Measurements from ENCODE around the gene POLR2L. TPM values are rescaled to one million over a fixed set of nuclear protein-coding genes. Genes with fewer than 3 reads are reported as not detected.

Gene POLR2L
- total RNA-seq, 1 experiment from 2014 or later: 107 TPM

DNA sequence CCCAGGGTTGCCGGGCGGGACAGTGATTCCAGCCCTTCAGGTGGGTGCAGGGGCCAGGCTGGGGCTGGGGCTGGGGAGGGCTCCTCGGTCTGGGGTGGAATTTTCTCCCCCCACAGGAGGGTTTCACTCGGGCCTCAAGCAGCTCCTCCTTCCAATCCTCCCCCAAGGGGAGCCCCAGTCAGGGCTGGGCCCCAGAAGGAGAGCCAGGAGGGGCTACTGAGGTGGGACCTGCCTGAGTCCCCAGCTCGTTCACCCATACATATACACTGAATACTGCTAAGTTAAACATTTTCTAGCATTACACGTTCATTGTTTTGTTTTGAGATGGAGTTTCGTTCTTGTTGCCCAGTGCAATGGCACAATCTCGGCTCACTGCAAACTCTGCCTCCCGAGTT lies 16.1 kb downstream of the POLR2L start:
- Mint-ChIP-seq H3K4me3 (ENCODE audit: low read depth, unreplicated experiment) (peak overlapping the region; percentile 78), H3K27ac (ENCODE audit: unreplicated experiment) (no peak overlapping the region), H3K27me3 (ENCODE audit: unreplicated experiment) (no peaks in the 10 kb centered on the region), H3K4me1 (ENCODE audit: low read depth, unreplicated experiment) (peaks cover 41% of the 10 kb centered on the region), H3K9me3 (ENCODE audit: low read depth, unreplicated experiment) (no peaks in the 10 kb centered on the region), H3K36me3 (ENCODE audit: insufficient read depth, unreplicated experiment) (peaks cover 87% of the 10 kb centered on the region)
- intact Hi-C loops (cut with micrococcal nuclease; ENCODE audit: unreplicated experiment): no loop called here
- CTCF ChIA-PET: interaction anchor here (2.0 kb wide), 1 partner anchor 9 kb away, joined by 7 read pairs; no protein-coding TSS in a partner anchor
- DNase-seq: no peak
- TF ChIP-seq, protein P1, sequence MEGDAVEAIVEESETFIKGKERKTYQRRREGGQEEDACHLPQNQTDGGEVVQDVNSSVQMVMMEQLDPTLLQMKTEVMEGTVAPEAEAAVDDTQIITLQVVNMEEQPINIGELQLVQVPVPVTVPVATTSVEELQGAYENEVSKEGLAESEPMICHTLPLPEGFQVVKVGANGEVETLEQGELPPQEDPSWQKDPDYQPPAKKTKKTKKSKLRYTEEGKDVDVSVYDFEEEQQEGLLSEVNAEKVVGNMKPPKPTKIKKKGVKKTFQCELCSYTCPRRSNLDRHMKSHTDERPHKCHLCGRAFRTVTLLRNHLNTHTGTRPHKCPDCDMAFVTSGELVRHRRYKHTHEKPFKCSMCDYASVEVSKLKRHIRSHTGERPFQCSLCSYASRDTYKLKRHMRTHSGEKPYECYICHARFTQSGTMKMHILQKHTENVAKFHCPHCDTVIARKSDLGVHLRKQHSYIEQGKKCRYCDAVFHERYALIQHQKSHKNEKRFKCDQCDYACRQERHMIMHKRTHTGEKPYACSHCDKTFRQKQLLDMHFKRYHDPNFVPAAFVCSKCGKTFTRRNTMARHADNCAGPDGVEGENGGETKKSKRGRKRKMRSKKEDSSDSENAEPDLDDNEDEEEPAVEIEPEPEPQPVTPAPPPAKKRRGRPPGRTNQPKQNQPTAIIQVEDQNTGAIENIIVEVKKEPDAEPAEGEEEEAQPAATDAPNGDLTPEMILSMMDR (IDR thresholded peaks at IDR 0.05; ENCODE audit: unreplicated experiment): no peak
- TSS peak; percentile 49 for BruUV-seq (replicated peaks)

DNA sequence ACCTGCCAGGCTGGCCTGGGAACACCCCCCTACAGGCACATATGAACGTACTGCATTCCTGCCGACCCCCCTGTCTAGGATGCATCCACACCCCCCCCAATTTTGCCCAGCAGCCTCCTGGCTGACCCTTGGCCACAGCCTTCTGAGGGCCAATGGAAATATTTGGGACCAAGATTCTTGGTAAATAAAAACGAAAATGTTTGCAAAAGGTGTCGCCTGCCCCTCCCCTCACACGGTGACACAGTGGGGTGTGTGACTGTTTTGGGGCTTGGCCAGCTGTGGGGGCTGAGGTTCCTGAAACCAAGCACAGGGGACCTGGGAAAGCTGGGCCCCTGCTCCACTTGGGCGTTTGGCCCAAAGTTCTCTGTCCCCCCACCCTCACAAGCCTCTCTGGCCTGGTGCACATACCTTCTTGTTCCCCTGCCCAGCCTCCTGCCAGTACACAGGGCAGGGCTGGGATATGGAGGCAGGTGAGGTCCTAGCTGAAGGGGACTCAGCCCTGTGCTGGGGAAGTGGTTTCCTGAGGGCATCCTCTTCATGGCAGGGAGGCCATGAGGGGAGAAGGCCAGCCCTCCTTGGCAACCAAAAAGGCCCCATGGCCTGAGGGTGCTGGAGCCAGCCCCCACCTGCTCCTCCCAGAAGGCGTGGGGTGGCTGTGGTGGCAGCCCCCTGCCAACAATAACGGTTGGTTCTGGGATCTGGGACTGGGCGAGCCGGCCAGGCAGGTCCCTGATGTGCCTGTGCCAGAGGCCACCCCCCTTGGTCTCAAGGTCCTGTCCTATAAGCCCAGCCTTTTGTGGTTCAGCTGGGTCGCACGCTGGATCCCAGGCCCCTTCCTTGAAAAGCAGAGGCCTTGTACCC lies 16.7 kb downstream of the POLR2L start:
- intact Hi-C loops (cut with micrococcal nuclease; ENCODE audit: unreplicated experiment): no loop called here
- DNase-seq: no peak
- no peak overlapping the region for H3K4me3 Mint-ChIP-seq (ENCODE audit: low read depth, unreplicated experiment)
- peaks cover 39% of the 10 kb centered on the region for H3K4me1 Mint-ChIP-seq (ENCODE audit: low read depth, unreplicated experiment)
- H3K36me3 Mint-ChIP-seq (ENCODE audit: insufficient read depth, unreplicated experiment): peaks cover 89% of the 10 kb centered on the region
- no peaks in the 10 kb centered on the region for H3K9me3 Mint-ChIP-seq (ENCODE audit: low read depth, unreplicated experiment)
- peak overlapping the region; percentile 13 for H3K27ac Mint-ChIP-seq (ENCODE audit: unreplicated experiment)
- H3K27me3 Mint-ChIP-seq (ENCODE audit: unreplicated experiment): no peaks in the 10 kb centered on the region
- TF ChIP-seq, protein P1 (IDR thresholded peaks at IDR 0.05; ENCODE audit: unreplicated experiment): no peak
- BruUV-seq (replicated peaks): no TSS peak
- CTCF ChIA-PET: interaction anchor here (2.0 kb wide), 1 partner anchor 9 kb away, joined by 7 read pairs; no protein-coding TSS in a partner anchor

DNA sequence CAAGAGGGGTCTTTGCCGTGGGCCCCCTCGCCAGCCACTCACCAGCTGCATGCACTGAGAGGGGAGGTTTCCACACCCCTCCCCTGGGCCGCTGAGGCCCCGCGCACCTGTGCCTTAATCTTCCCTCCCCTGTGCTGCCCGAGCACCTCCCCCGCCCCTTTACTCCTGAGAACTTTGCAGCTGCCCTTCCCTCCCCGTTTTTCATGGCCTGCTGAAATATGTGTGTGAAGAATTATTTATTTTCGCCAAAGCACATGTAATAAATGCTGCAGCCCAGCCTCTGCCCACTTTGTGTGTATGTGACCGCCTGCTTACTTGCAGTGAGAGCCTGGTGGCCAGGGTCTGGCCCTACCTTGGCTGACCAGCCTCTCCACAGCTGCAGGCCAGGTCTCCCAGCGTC lies 17.4 kb downstream of the POLR2L start:
- peaks cover 39% of the 10 kb centered on the region for H3K4me1 Mint-ChIP-seq (ENCODE audit: low read depth, unreplicated experiment)
- CTCF ChIA-PET: interaction anchor here (2.0 kb wide), 1 partner anchor 10 kb away, joined by 7 read pairs; no protein-coding TSS in a partner anchor
- peak overlapping the region; percentile 13 for H3K27ac Mint-ChIP-seq (ENCODE audit: unreplicated experiment)
- no peaks in the 10 kb centered on the region for H3K27me3 Mint-ChIP-seq (ENCODE audit: unreplicated experiment)
- TF ChIP-seq, protein P1 (IDR thresholded peaks at IDR 0.05; ENCODE audit: unreplicated experiment): no peak
- no peak overlapping the region for H3K4me3 Mint-ChIP-seq (ENCODE audit: low read depth, unreplicated experiment)
- intact Hi-C loops (cut with micrococcal nuclease; ENCODE audit: unreplicated experiment): no loop called here
- H3K36me3 Mint-ChIP-seq (ENCODE audit: insufficient read depth, unreplicated experiment): peaks cover 89% of the 10 kb centered on the region
- H3K9me3 Mint-ChIP-seq (ENCODE audit: low read depth, unreplicated experiment): no peaks in the 10 kb centered on the region
- no TSS peak for BruUV-seq (replicated peaks)
- no peak for DNase-seq

GRCh38 chr11:824292-824880 lies 17.9 kb downstream of the POLR2L start:
- intact Hi-C loops (cut with micrococcal nuclease; ENCODE audit: unreplicated experiment): no loop called here
- H3K27me3 Mint-ChIP-seq (ENCODE audit: unreplicated experiment): no peaks in the 10 kb centered on the region
- H3K9me3 Mint-ChIP-seq (ENCODE audit: low read depth, unreplicated experiment): no peaks in the 10 kb centered on the region
- no peak for DNase-seq
- CTCF ChIA-PET: interaction anchor here (0.6 to 2.0 kb wide), 2 partner anchors 10 to 14 kb away, joined by 6 to 7 read pairs; no protein-coding TSS in a partner anchor
- H3K4me3 Mint-ChIP-seq (ENCODE audit: low read depth, unreplicated experiment): no peak overlapping the region
- TF ChIP-seq, protein P1 (IDR thresholded peaks at IDR 0.05; ENCODE audit: unreplicated experiment): no peak
- peaks cover 37% of the 10 kb centered on the region for H3K4me1 Mint-ChIP-seq (ENCODE audit: low read depth, unreplicated experiment)
- H3K27ac Mint-ChIP-seq (ENCODE audit: unreplicated experiment): no peak overlapping the region
- H3K36me3 Mint-ChIP-seq (ENCODE audit: insufficient read depth, unreplicated experiment): peaks cover 89% of the 10 kb centered on the region
- no TSS peak for BruUV-seq (replicated peaks)
